ENCODE results near the gene HUS1.
"Not testable (repeated sequence)": the region's sequence is repeated elsewhere in the genome, so short reads cannot be mapped to it uniquely, and the experiment has no call there.

HUS1 gene

GRCh38 chr7:47945261-47946015 is 34.0 kb downstream of the HUS1 start:
- DNase-seq (ENCODE audit: extremely low read depth in 1 of 2, low read depth in 1 of 2), result peak; percentile 24 to 44

GRCh38 chr7:47944536-47945260 is 34.7 kb downstream of the HUS1 start:
- DNase-seq (ENCODE audit: extremely low read depth in 1 of 2, low read depth in 1 of 2), result no peak

- DNase-seq (ENCODE audit: extremely low read depth in 1 of 2, low read depth in 1 of 2), result no peak
Observed at GRCh38 chr7:47943676-47944474, 35.5 kb downstream of the HUS1 start.

DNA sequence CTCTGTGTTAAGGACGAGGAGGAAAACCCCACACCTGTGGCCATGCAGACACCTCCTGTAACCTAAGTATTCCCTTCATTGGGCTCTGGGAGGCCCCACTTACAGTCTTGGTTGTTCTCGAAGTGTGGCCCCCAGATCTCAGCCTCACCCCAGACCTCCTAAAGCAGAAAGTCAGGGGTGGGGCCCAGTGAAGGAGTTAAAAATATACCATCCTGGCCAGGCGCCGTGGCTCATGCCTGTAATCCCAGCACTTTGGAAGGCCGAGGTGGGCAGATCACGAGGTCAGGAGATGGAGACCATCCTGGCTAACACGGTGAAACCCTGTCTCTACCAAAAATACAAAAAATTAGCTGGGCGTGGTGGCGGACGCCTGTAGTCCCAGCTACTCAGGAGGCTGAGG is 36.8 kb downstream of the HUS1 start:
- not testable (repeated sequence) for DNase-seq (ENCODE audit: extremely low read depth in 1 of 2, low read depth in 1 of 2)

- no peak for DNase-seq (ENCODE audit: extremely low read depth in 1 of 2, low read depth in 1 of 2)
Observed at GRCh38 chr7:47942132-47942531, 37.3 kb downstream of the HUS1 start.

- DNase-seq (ENCODE audit: extremely low read depth in 1 of 2, low read depth in 1 of 2), result no peak
Observed at GRCh38 chr7:47941136-47941844, 38.1 kb downstream of the HUS1 start.

DNA sequence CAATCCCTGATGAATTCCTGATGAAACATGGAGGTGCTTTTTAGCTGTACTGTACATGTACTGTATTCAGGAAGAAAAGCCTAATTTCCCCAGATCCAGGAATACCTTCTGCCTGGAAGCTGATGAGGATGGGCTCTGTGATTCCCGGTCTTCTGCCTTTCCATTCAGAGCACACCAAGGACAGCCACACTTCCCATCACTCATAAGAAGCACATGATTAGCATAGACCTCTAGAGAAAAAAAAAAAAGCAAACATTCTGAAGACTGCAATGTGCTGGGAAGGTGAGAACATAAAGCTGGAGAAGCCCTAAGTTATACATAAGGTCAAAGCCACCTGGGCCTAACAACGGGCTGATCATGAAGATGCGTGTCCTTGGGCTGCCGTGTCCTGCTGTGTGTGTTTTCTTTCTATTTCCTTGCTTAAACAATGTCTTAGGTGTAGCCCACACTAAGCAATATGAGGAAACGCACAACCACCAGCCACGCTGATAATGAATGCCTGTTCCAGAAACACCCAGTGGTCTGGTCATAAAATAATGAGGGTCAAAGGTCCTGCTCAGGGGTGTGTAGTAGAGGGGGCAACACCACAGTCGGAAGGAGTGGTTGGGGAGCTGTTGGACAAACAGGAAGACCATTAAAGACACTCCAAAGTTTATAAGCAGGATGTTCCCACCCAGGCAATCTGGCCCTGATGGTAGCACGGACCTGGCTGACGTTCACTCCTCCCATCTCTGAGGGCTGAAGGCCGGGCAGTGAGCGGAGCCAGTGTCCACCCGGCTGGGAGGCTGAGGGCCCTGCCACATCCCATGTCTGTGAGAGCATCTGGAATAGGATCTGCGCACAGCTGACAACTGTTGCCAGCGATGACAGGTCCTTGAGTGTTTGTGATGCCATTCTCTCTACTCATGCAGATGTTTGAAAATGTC is 39.1 kb downstream of the HUS1 start:
- DNase-seq (ENCODE audit: extremely low read depth in 1 of 2, low read depth in 1 of 2), result no peak

DNA sequence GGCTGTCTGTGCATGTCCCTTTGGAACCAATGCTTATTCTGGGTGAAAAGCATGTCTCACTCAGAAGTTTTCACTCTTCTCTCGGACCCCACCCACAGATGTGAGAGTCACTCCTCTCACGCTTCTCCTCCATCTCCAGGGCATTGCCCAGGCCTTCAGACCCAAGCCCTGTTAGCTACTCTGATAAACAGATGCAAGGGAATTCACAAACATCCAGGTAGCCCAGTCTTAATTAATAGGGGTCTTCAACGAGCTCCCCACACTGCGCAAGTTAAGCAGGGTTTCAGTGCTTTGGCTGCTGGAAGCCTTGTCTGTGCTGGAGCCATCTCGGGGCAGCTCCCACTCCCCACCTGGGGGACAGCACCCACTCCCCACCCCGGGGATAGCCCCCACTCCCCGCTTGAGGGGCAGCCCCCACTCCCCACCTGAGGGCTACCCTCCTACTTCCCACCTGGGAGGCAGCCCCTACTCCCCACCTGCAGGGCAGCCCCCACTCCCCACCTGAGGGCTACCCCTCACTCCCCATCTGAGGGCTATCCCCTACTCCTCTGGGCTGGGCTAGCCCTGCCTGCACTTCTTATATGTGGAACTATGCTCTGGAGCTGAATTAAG is 39.9 kb downstream of the HUS1 start:
- DNase-seq (ENCODE audit: extremely low read depth in 1 of 2, low read depth in 1 of 2), result no peak

- no peak for DNase-seq (ENCODE audit: extremely low read depth in 1 of 2, low read depth in 1 of 2)
Observed at GRCh38 chr7:47938574-47939165, 40.7 kb downstream of the HUS1 start.

DNA sequence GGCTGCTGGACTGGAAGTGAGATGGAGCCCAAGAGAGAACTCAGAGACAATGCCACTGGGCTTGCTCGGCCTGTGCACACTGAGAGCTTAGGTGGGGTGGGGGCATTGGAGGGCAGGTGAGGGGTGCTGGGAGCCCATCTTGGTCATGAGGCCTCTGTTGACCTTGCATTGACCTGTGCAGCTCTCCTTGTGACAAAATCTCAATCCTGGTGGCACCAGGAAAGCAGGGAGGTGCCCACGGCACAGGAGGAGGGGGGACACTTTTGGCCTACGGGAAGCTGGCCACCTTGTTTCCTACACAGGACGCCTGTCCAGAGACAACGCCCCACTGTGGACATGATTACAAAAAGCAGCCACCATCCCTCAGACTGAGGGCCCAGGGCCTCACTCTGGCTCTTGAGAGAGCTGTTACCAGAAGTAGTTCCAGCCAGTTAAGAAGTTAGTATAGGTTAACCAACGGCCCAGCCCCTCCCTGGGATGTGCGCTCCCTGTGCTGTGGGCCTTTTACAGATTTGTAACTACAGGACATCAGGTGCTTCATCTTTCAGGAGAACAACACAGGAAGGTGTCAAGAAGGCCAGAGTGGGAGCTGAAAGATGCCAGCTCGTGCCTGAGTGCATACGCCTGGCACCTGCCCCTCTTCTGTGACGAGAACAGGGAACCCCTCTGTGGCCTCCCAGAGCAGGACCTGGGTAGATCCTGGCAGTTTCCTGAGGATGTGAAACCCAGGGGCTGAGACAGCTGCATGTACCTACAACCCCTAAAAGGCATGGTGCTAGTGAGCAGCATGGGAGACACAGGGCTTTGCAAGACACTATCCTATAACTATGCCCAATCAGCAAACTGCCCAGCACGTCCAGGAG is 41.5 kb downstream of the HUS1 start:
- no peak for DNase-seq (ENCODE audit: extremely low read depth in 1 of 2, low read depth in 1 of 2)

DNA sequence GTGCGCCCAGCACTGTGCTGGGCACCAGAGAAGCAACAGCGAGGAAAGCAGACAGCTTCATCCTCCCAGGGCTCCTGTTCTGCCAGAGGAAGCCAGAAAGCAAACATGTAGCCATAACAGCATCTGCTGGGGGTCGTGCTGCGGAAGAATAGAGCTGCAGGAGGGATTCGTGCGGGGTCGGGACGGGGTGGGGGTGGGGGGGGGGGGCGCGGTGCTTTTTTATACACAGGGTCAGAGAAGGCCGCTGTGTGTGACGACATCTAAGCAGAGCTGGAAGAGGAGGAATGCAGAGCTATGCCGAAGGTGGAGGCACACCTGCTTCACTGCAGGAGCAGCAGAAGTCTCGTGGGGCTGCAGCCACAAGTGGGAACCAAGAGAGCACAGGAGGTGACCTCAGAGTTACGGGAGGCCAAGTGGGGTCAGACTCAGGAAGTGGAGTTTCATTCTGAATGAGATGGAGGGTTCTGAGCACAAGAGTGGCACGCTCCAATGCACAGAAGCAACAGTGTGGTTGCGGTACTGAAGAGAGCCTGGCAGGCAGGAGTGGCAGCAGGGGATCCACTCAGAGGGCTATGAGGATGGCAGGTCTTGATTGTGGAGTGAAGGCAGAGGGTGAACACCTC is 42.2 kb downstream of the HUS1 start:
- peak; percentile 17 to 22 for DNase-seq (ENCODE audit: extremely low read depth in 1 of 2, low read depth in 1 of 2)

GRCh38 chr7:47936323-47936722 is 43.1 kb downstream of the HUS1 start:
- no peak for DNase-seq (ENCODE audit: extremely low read depth in 1 of 2, low read depth in 1 of 2)

GRCh38 chr7:47935336-47935735 is 44.1 kb downstream of the HUS1 start:
- no peak for DNase-seq (ENCODE audit: extremely low read depth in 1 of 2, low read depth in 1 of 2)

- DNase-seq (ENCODE audit: extremely low read depth in 1 of 2, low read depth in 1 of 2), result no peak
Observed at GRCh38 chr7:47934831-47935230, 44.6 kb downstream of the HUS1 start.

- DNase-seq (ENCODE audit: extremely low read depth in 1 of 2, low read depth in 1 of 2), result no peak
Observed at GRCh38 chr7:47933215-47933614, 46.2 kb downstream of the HUS1 start.

DNA sequence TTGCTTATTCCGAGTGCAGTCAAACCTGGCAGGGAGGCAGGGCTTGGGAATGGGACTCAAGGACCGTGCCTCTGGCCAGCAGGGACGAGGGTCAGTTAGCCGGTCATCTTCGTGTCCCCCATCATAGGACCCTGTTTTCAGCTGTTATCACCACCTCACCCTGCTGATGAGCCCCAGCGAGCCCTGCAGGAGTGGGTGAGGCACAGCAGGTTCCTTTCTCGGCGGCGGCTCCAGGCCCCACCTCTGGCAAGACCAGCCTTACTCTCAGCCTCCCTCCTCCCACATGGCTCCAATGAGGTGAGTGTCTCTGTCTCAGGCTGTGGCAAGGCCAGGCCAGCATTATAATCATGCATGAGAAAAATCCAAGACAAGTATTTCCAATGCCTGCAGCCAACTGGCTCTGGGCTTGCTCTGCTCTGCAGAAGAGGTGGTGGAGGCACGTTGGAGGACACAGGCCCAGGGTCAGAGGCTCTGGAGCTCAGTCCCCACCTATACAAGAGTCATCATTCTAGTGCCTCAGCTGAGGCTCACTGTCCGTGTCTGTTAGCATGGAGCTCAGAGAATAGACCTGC is 46.9 kb downstream of the HUS1 start:
- no peak for DNase-seq (ENCODE audit: extremely low read depth in 1 of 2, low read depth in 1 of 2)

DNA sequence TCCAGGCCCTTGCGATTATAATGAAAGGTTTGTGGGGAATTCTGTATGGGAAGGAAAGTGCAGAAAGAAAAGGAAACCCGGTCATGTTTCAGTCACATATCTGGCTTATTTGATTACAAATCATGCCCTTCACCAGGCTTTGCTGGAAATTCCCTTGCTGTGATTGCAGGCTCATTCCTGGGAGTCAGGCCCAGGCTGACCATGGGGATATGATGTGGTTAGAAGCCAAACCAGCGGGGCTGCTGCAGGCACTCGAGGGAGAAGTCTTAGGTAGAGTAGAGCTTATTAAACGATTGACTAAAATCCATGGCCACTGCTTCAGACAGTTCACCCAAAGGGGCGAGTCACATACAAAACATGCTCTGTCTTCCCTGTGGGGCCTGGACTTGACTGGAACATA is 47.4 kb downstream of the HUS1 start:
- DNase-seq (ENCODE audit: extremely low read depth in 1 of 2, low read depth in 1 of 2), result no peak

All from stimulated activated CD8-positive, alpha-beta memory T cell treated with anti-CD3 and anti-CD28 coated beads, Interleukin-7, amount 100 ng/mL, for 48 hours (primary cell).